Lower lobe of right lung (tissue), 2 donors: ENCODE results near the gene CSNK2A1. TPM values are rescaled to one million over a fixed set of nuclear protein-coding genes. Genes with fewer than 3 reads are reported as not detected.

Experiments used
- ATAC-seq, 2 donors: fragments of 200-7000 bp; cut with Tn5 transposase; one replicate each; pipeline ENCODE4 v1.9.1; 2020 to 2022; ENCODE audit warnings: mild to moderate bottlenecking in 2 of 2, moderate library complexity in 2 of 2
- DNase-seq: peaks from one replicate; pipeline ENCODE4 v3.0.0-alpha.2; 2020
- H3K27ac ChIP-seq: fragments of 200-600 bp; one replicate; pipeline ENCODE4 v1.8.0; 2022
- H3K27me3 ChIP-seq: fragments of 200-600 bp; one replicate; pipeline ENCODE4 v1.8.0; 2022; ENCODE audit warnings: low read depth
- H3K36me3 ChIP-seq: fragments of 200-600 bp; one replicate; pipeline ENCODE4 v1.8.0; 2022; ENCODE audit warnings: mild to moderate bottlenecking
- H3K4me1 ChIP-seq: fragments of 200-600 bp; one replicate; pipeline ENCODE4 v1.8.0; 2022
- H3K4me3 ChIP-seq: fragments of 200-600 bp; one replicate; pipeline ENCODE4 v1.8.0; 2022; ENCODE audit warnings: mild to moderate bottlenecking
- H3K9me3 ChIP-seq: fragments of 200-600 bp; one replicate; pipeline ENCODE4 v1.8.0; 2022
- CTCF ChIP-seq: fragments of 200-600 bp; IDR thresholded peaks from one replicate; pipeline ENCODE4 v1.8.0; 2022; ENCODE audit warnings: antibody characterized with exemption, mild to moderate bottlenecking
- intact Hi-C: fragments of 100-400 bp; cut with DNase I; formaldehyde crosslinking; loops from one replicate; pipeline ENCODE4 v1.11.0; 2022
- total RNA-seq: library from RNA; stranded (reverse); fragmentation: NEBNext Ultra II Directional; extraction: Animal tissue kit (Norgen Biotek cat#: 25700); gene quantifications from one replicate; pipeline ENCODE4 v1.2.1, GENCODE V29; 2021
- donor health status: DM: no; HTN: yes; CAD: no; lungs with severe emphysema.

Gene CSNK2A1
- total RNA-seq, 1 donor from 2014 or later, result 86.3 TPM

GRCh38 chr20:531608-532007, 12.0 kb downstream of the CSNK2A1 start:
- no peak overlapping the region for H3K27ac ChIP-seq
- H3K4me1 ChIP-seq, result peaks cover 50% of the 10 kb centered on the region
- no peak for TF ChIP-seq CTCF
- no peak overlapping the region for H3K4me3 ChIP-seq
- DNase-seq, result no peak
- no peaks in the 10 kb centered on the region for H3K27me3 ChIP-seq
- intact Hi-C loops, result no loop called here
- H3K36me3 ChIP-seq, result peaks cover 10% of the 10 kb centered on the region
- H3K9me3 ChIP-seq, result peaks cover 8% of the 10 kb centered on the region
- ATAC-seq, result no peak

GRCh38 chr20:530321-530720, 13.3 kb downstream of the CSNK2A1 start:
- TF ChIP-seq CTCF, result no peak
- Histone ChIP-seq H3K36me3 (peaks cover 20% of the 10 kb centered on the region), H3K4me1 (peaks cover 37% of the 10 kb centered on the region), H3K9me3 (peaks cover 8% of the 10 kb centered on the region), H3K4me3 (no peak overlapping the region), H3K27me3 (no peaks in the 10 kb centered on the region), H3K27ac (no peak overlapping the region)
- DNase-seq, result no peak
- ATAC-seq, result no peak
- intact Hi-C loops, result no loop called here

DNA sequence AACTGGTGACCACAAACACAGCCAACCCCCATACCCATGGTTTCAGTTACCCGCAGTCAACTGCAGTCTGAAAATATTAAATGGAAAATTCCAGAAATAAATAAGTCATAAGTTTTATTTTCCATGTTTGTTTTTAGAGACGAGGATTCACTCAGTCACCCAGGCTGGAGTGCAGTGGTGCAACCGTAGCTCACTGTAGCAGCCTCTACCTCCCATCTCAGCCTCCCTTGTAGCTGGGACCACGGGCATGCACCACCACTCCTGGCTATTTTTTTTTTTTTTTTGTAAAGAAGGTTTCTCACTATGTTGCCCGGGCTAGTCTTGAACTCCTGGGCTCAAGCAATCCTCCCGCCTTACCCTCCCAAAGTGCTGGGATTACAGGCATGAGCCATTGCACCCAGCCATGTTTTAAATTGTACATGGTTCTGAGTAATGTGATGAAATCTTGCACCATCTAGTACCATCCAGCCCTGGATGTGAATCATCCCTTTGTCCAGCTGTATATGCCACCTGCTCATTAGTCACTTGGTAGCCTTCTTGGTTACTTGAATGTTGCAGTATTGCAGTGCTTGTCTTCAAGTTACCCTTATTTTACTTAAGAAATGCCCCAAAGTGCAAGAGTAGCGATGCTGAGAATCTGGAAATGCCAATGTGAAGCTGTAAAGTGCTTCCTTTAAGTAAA, 14.5 kb downstream of the CSNK2A1 start:
- no peaks in the 10 kb centered on the region for H3K27me3 ChIP-seq
- ATAC-seq, result no peak
- H3K4me3 ChIP-seq, result no peak overlapping the region
- TF ChIP-seq CTCF, result no peak
- H3K9me3 ChIP-seq, result peaks cover 8% of the 10 kb centered on the region
- intact Hi-C loops, result no loop called here
- no peak for DNase-seq
- H3K4me1 ChIP-seq, result peaks cover 32% of the 10 kb centered on the region
- no peak overlapping the region for H3K27ac ChIP-seq
- peaks cover 30% of the 10 kb centered on the region for H3K36me3 ChIP-seq

DNA sequence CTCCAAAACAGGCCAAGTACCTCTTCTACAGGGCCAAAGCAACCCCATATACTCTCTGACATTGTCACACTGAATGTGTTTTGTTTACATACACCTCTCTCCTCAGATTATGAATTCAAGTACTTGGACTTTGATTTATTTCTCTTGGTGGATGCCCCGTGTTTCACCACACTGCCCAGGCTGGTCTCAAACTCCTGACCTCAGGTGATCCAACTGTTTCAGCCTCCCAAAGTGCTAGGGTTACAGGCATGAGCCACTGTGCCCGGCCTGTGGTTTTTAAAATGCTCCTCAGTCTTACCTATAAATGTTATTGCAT, 16.1 kb downstream of the CSNK2A1 start:
- Histone ChIP-seq H3K27me3 (no peaks in the 10 kb centered on the region), H3K9me3 (peaks cover 8% of the 10 kb centered on the region), H3K27ac (no peak overlapping the region), H3K4me1 (peaks cover 17% of the 10 kb centered on the region), H3K4me3 (no peak overlapping the region), H3K36me3 (peaks cover 42% of the 10 kb centered on the region)
- no peak for TF ChIP-seq CTCF
- intact Hi-C loops, result no loop called here
- ATAC-seq (no peak), DNase-seq (no peak)

DNA sequence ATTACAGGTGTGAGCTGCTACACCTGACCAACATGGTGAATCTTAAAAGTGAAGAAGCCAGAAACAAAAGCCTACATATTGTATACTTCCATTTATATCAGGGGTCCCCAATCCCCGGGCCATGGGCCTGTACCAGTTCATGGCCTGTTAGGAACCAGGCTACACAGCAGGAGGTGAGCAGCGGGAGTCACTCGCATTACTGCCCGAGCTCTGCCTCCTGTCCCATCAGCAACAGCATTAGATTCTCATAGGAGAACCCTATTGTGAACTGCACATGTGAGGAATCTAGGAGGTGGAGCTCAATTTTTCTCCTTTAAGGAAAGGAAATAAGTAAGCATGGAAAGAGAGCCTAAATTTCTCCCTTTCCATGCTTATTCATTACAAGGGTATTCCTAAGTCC, 21.7 kb downstream of the CSNK2A1 start:
- no peaks in the 10 kb centered on the region for H3K27me3 ChIP-seq
- no peak for DNase-seq
- H3K4me1 ChIP-seq, result peaks cover 13% of the 10 kb centered on the region
- H3K36me3 ChIP-seq, result peaks cover 39% of the 10 kb centered on the region
- no peak for ATAC-seq
- TF ChIP-seq CTCF, result no peak
- intact Hi-C loops, result no loop called here
- H3K27ac ChIP-seq, result no peak overlapping the region
- no peak overlapping the region for H3K4me3 ChIP-seq
- peaks cover 10% of the 10 kb centered on the region for H3K9me3 ChIP-seq
